Heart right ventricle (tissue), 16 donors: ENCODE results near the gene ZMYM2. TPM values are rescaled to one million over a fixed set of nuclear protein-coding genes. Genes with fewer than 3 reads are reported as not detected.

Experiments used
- ATAC-seq, 8 donors: fragments of 200-7000 bp; cut with Tn5 transposase; one replicate each; pipeline ENCODE4 v1.9.1; 2020; ENCODE audit warnings: mild to moderate bottlenecking in 8 of 8, moderate library complexity in 8 of 8, moderate number of reproducible peaks in 1 of 8
- DNase-seq, 2 donors: peaks; one replicate each; pipeline ENCODE4 v3.0.0-alpha.2; 2020
- H3K27ac ChIP-seq, 10 donors: fragments of 200-600 bp; sonication (generic) in 2 of 10; one replicate each; pipeline versions ENCODE4 v1.5.0 to v1.8.0; 2020 to 2022; ENCODE audit warnings: mild to moderate bottlenecking in 3 of 10
- H3K27me3 ChIP-seq, 7 donors: fragments of 200-600 bp; one replicate each; pipeline ENCODE4 v1.8.0; 2021 to 2022; ENCODE audit warnings: mild to moderate bottlenecking in 2 of 7
- H3K36me3 ChIP-seq, 9 donors: fragments of 200-600 bp; sonication (generic) in 1 of 9; one replicate each; pipeline versions ENCODE4 v1.5.0 to v1.8.0; 2020 to 2022; ENCODE audit warnings: mild to moderate bottlenecking in 2 of 9
- H3K4me1 ChIP-seq, 9 donors: fragments of 200-600 bp; sonication (generic) in 1 of 9; one replicate each; pipeline versions ENCODE4 v1.5.0 to v1.8.0; 2020 to 2022; ENCODE audit warnings: mild to moderate bottlenecking in 4 of 9
- H3K4me3 ChIP-seq, 10 donors: fragments of 200-600 bp; sonication (generic) in 2 of 10; one replicate each; pipeline versions ENCODE4 v1.5.0 to v1.8.0; 2020 to 2022; ENCODE audit warnings: mild to moderate bottlenecking in 7 of 10, moderate library complexity in 2 of 10
- H3K9me3 ChIP-seq, 11 donors: fragments of 200-600 bp in 10 of 11; sonication (generic) in 2 of 11; one replicate each; pipeline versions ENCODE4 v1.5.0 to v1.8.0; 2013 to 2022; ENCODE audit warnings: mild to moderate bottlenecking in 2 of 11, control low read depth in 1 of 11, moderate library complexity in 1 of 11
- CTCF ChIP-seq, 9 donors: fragments of 200-600 bp; sonication (generic) in 2 of 9; IDR thresholded peaks; one replicate each; pipeline versions ENCODE4 v1.5.0 to v1.8.0; 2021 to 2022; ENCODE audit warnings: antibody characterized with exemption in 9 of 9, mild to moderate bottlenecking in 5 of 9, moderate library complexity in 1 of 9
- WGBS, 2 donors: extraction: QIAGEN DNeasy Blood & Tissue Kit; methylation state at CpG; one replicate each; pipeline ENCODE4 v1.1.7; 2013; ENCODE audit warnings: inconsistent platforms in 1 of 2; 5-methylcytosine and 5-hydroxymethylcytosine counted together
- intact Hi-C, 10 donors: fragments of 100-400 bp; cut with DNase I; formaldehyde crosslinking; loops; one replicate each; pipeline versions ENCODE4 v1.11.1 to v1.14.2; 2022
- polyA plus RNA-seq, 2 donors: library from polyadenylated mRNA; stranded (reverse); fragments of 200-250 nt; gene quantifications; one replicate each; pipeline ENCODE4 v1.2.3, GENCODE V29; 2013
- total RNA-seq, 10 donors: library from RNA; stranded (reverse); fragmentation: NEBNext Ultra II Directional in 3 of 10; extraction: Animal tissue kit (Norgen Biotek cat#: 25700) in 3 of 10; gene quantifications; one replicate each; pipeline versions ENCODE4 v1.2.1 to v1.2.4, GENCODE V29; 2021 to 2023
- donor health status: Arrhythmogenic right ventricular cardiomyopathy.
- donor health status: ischemic (EF 13 %, LVEDD 7.1; RV severe dilation, severe dysfunction).
- donor health status: healthy with polysubstance abuse.
- donor health status: DM: no; HTN: yes; CAD: no.
- donor health status: DM: no; HTN: no; CAD: no.
- donor health status: ischemic (EF 25% LVEDD 6.9; RV normal size, moderate dysfunction).
- donor health status: ischemic (EF 25% LVEDD 5.7; RV mildly dilated, moderate dysfunction).
- donor health status: healthy.
- donor health status: DM: yes; HTN: yes; CAD: no.
- donor health status: Ischemic cardiomyopathy.
- donor health status: ischemic (EF 35%, LVEDD 5.7; RV mildly dilated, moderate dysfunction).
- donor health status: nonischemic (EF 11% LVEDD 7.7; RV severe dilation, severe dysfunction).
- donor health status: DM: yes; HTN: yes; CAD: no.
- donor health status: PGD.
- donor health status: ischemic (EF 29% LVEDD 5.4; RV normal size, mild dysfunction).
- donor health status: nonischemic (EF 23%, LVEDD 6.1; RV moderate dilation, normal function).

Gene ZMYM2
- total and polyA plus RNA-seq, 12 donors: 9.2 to 68.5 (median 49.9) TPM

DNA sequence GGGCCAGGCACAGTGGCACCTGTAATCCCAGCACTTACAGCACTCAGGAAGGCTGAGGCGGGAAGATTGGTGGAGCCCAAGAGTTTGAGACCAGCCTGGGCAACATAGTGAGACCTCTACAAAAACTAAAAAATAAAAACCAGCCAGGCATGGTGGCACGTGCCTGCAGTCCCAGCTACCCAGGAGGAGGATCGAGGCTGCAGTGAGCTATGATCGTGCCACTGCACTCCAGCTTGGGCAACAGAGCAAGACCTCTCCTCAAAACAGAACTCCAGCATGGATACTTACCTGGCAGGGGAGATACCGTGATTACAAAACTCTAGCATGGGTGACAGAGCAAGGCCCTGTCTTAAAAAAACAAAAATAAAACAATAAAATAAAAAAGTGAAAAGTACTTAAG, 107.0 kb downstream of the ZMYM2 start:
- Histone ChIP-seq H3K4me3 (no peak overlapping the region), H3K4me1 (no peaks in the 10 kb centered on the region), H3K27ac (no peak overlapping the region), H3K9me3 (no peaks in the 10 kb centered on the region), H3K27me3 (no peaks in the 10 kb centered on the region), H3K36me3 (peaks cover 0 to 97% (median 59%) of the 10 kb centered on the region in 9 donors)
- TF ChIP-seq CTCF (IDR thresholded peaks at IDR 0.05): no peak
- 94 to 99% methylated on average over 5 of the region's 5 CpGs for WGBS, 2 donors
- intact Hi-C loops: no loop called here
- no peak for ATAC-seq
- DNase-seq: no peak

DNA sequence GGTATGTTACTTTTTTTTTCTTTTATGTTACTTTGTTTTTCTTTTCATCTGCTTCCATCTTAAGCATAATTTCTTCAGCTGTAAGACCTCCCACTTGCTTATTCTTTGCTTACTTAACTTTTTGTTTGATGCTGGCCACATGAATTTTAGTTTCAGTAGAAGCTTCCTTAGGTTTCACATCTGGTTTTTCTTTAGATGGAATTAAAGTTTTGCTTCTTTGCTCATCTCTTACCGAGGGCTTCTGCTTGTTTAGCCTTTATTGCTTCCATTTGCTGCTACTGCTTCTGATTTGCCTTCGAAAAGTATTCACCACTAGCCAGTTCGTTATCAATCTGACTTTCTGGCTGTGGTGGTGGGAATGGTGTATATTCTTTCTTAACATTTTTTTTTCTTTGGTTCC, 111.4 kb downstream of the ZMYM2 start:
- 91 to 95% methylated on average over 3 of the region's 3 CpGs for WGBS, 2 donors
- Histone ChIP-seq H3K36me3 (peaks cover 0 to 96% (median 48%) of the 10 kb centered on the region in 9 donors), H3K9me3 (no peaks in the 10 kb centered on the region), H3K4me3 (no peak overlapping the region), H3K27ac (no peak overlapping the region), H3K27me3 (no peaks in the 10 kb centered on the region), H3K4me1 (peaks cover 0 to 19% (median 3%) of the 10 kb centered on the region in 9 donors)
- intact Hi-C loops: no loop called here
- no peak for TF ChIP-seq CTCF (IDR thresholded peaks at IDR 0.05)
- ATAC-seq: no peak
- no peak for DNase-seq

DNA sequence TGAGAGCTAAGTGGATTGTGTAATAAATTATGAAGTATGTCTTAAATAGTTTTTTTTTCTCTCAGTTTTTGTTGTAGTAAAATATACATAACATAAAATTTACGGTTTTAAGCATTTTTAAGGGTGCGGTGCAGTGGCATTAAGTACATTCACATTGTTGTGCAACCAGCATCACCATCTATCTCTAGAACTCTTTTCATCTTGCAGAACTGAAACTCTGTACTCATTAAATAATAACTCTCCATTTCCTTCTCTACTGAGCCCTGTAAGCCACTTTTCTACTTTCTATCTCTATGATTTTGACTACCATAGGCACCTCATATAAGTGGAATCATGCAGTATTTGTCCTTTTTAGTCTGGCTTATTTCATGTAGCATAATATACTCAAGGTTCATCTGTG, 115.2 kb downstream of the ZMYM2 start:
- no peak overlapping the region for H3K4me3 ChIP-seq
- intact Hi-C loops: no loop called here
- ATAC-seq: no peak

DNA sequence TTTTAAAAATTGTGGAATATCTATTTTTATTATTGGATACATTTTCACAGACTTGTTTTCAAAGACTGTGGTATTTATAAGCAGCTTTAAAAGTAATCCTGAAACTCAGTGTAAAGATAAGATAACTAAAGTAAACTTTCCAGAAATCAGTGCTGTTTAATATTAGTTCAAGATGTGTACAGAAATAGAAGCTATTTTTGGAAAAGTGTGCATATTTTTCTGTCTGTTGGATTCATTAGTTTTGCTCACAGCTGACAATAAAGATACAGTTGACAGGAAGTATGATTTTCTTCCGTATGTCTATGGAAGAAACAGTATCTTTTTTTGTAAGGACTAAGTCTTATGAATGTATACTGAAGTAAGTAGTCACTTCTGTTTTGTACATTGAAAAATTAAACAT, 116.4 kb downstream of the ZMYM2 start:
- ATAC-seq (peak in 5 of 8 donors; percentile 11 to 46 (median 42)), DNase-seq (no peak)
- Histone ChIP-seq H3K27ac (peak overlapping the region in 5 of 10 donors; percentile 8 to 49 (median 18)), H3K36me3 (peaks cover 0 to 83% (median 22%) of the 10 kb centered on the region in 9 donors), H3K4me3 (no peak overlapping the region), H3K27me3 (no peaks in the 10 kb centered on the region), H3K4me1 (peaks cover 0 to 31% (median 7%) of the 10 kb centered on the region in 9 donors), H3K9me3 (no peaks in the 10 kb centered on the region)
- no peak for TF ChIP-seq CTCF (IDR thresholded peaks at IDR 0.05)
- 16 to 18% methylated on average over 1 of the region's 1 CpG for WGBS, 2 donors
- intact Hi-C loops: no loop called here

More for the DNA sequence above, 115.2 kb downstream of the ZMYM2 start:
- no peaks in the 10 kb centered on the region for H3K9me3 ChIP-seq
- H3K36me3 ChIP-seq: peaks cover 0 to 88% (median 24%) of the 10 kb centered on the region in 9 donors
- WGBS, 2 donors: 85 to 97% methylated on average over 2 of the region's 2 CpGs
- peaks cover 0 to 22% (median 3%) of the 10 kb centered on the region in 9 donors for H3K4me1 ChIP-seq
- peak overlapping the region in 2 of 10 donors; percentile 5 to 12 for H3K27ac ChIP-seq
- no peak for TF ChIP-seq CTCF (IDR thresholded peaks at IDR 0.05)
- no peaks in the 10 kb centered on the region for H3K27me3 ChIP-seq
- no peak for DNase-seq
